Measurements from ENCODE around the gene PLXDC1.
A peak's percentile ranks its signal among the peaks of the same experiment; 100 is the strongest.

Gene PLXDC1

DNA sequence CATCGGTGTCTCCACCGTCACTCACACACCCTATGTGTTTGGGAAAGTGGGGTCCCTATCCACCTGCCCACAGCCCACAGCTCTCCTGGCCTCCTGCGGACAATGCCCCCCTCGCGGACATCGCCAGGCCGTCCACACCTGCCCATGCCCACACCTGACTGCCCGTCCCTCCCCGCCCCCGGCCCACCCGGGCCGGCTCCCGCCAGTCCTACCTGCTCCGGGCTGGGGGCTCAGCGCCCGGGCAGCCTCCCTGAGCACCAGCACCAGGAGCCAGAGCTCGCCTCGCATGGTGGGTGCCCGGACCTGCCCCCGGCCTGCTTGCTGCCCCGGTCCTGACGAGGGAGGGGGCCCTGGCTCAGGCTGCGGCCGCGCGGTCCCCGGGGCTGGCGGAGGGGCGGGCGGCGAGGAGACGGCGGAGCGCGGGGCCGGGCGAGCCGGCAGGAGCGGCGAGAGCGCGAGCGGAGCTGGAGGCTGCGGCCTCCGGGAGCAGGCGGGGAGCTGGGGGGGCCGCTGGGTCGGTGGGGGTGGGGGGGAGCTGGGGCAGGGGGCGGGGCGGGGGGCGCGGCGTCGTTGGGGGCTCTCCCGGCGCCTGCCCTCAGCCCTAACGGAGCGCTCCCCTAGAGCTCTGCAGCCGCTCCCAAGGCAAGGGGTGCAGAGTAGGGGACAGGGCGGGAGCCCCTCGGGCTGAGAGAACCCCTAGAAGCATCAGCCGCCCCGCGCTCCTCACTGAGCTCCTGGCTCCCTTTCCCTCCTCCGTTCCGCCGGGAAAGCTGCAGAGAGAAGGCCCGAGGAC lies at the start of gene PLXDC1:
TSS of gene PLXDC1 (minus strand) at position 488 of the 793 bp plus-strand sequence. CDS start at position 288, 200 bp downstream.
- no peak for DNase-seq

DNA sequence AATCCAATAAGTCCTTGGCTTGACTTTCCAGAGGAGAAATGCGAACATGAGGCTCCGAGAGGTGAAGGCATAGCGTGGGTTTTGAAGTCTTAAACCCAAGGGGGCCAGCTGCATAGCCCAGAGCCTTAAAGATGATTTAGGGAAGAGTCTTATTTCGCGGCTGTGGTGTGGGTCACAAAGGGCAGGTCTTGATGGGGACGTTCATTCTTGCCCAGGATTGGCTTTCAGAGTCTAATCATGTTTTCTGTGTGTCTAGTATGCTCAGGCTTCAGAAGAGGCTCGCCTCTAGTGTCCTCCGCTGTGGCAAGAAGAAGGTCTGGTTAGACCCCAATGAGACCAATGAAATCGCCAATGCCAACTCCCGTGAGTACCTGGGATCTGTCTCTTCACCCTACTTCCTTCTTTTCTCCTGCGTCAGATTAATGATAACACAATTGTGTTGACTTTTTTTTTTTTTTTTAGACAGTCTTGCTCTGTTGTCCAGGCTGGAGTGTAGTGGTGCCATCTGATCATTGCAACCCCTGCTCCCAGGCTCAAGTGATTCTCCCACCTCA lies 49.6 kb upstream of the PLXDC1 start:
- peak; percentile 72 for DNase-seq

DNA sequence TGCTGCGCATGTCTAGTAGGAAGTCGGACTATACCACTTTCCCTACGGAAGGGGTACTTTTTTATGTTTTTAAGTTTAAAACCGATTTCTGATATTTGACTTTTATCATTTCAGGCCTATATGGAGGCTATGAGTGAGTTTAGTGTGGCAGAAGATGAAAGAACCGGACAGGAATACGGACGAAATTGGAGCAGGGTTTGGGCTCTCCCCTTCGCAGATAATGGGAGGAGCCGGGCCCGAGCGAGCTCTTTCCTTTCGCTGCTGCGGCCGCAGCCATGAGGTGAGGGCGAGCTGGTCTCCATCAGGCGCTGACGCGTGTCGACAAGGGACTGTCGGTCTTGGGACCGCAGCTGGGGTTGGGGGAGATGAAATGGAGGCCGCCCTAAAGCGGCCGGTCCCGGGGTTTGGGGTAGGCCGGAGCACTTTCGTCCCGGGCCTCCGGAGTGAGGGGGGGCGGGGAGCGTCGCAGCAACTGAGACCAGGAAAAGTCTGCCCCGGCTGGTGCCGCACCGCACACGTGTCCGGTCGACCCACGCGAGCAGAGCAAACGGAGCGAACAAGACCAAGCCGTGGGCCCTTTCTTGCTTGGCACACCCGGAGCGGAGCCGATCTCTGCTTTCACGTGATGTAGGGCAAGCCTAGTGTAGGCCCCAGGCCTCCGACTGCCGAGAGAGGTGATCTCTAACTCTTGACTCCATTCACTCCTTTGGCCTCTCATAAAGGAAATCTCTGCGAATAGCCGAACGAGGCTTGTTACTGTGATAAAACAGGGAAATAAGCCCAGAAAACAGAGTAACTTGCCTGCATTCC lies 48.8 kb upstream of the PLXDC1 start, which contains the start of gene RPL19:
TSS of gene RPL19 (plus strand) at position 214 of the 810 bp plus-strand sequence. CDS start at position 276, 62 bp downstream.
- DNase-seq, result peak; percentile 94

- DNase-seq, result peak; percentile 89
Observed at GRCh38 chr17:39199820-39200069, 48.3 kb upstream of the PLXDC1 start.

DNA sequence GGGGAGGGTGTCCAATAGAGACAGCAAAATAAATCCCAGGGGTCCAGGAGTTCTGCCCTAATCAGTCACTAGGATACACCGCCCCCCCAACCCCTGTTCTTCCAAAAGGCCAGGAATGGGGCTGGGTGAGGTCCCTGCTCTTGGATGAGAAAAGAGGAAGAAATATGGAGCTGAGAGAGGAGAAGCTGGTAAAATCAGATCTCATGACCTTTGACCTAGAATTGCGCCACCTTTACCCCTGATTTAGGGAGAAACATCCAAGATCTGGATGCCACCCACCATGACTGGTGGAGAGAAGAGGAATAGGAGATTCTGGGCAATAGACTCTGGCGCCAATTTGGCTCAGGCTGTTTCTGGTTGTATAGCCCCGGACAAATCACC lies 46.7 kb upstream of the PLXDC1 start:
- no peak for DNase-seq

DNA sequence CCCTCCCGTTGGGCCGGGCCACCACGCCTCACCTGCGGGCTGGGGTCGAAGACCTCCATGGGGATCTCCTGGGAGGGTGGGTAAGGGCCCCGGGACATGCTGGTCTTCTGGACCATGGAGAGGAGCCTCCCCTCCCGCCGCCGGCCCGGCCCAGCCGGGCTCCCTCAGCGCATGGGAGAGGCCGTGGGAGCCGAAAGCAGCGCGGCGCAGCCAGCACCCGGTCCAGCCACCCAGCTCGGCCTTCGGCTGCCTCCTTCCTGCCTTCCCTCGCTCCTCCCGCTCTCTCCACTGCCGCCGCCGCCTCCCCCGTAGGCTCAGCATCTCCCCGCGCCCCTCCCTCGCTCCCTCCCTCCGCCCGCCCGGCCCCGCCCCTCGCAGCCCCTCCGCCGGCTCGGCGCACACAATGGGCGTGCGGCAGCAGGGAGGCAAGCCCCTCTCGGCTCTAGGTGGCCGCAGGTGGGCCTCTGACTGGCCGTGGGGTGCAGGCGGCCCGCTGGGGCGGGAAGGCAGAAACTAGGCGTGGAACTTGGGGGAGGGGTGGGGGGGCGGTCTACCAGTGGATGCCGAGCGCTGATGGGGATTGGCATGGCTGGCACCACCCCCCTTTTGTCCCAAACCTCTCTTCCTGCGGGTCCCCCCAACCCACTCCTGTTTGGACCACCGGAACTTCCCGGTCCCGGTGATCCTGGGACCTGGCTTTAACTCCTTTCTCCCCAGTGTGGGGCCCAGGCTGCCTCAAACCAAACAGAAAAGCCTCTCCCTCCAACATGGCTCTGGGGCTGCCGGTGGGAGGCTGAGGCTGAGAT lies 46.1 kb upstream of the PLXDC1 start, which contains the start of gene CACNB1:
TSS of gene CACNB1 (minus strand) at position 290 of the 806 bp plus-strand sequence. CDS start at position 116, 174 bp downstream.
- DNase-seq, result peak; percentile 87

DNA sequence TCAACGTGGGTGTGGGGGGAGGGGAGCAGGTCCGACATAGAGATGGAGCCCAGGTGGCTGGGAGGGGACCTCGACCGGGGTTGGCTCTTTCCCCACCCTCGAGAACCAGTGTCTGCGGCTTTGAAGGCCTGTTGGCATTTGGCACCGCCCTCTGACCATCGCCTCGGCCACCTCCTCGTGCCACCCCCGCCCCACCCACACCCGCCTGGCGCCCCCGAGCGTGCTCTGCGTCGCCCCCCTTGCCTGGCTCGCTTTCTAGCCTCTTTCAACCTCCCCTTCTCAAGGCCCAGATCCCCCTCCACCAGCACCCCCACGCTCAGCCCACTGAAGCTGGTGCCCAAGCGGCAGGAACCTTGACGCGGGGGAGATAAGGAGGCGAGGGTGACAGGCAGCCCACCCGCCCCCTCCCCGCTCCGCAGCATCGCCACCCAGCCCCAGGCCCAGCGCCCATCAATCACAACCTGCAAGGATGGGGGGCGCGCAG lies 45.4 kb upstream of the PLXDC1 start:
- no peak for DNase-seq

- DNase-seq, result no peak
Observed at GRCh38 chr17:39196241-39196807, 44.9 kb upstream of the PLXDC1 start.

GRCh38 chr17:39195568-39196160 lies 44.2 kb upstream of the PLXDC1 start:
- DNase-seq, result no peak

GRCh38 chr17:39194985-39195524 lies 43.6 kb upstream of the PLXDC1 start:
- no peak for DNase-seq

- no peak for DNase-seq
Observed at GRCh38 chr17:39194089-39194984, 42.9 kb upstream of the PLXDC1 start.

GRCh38 chr17:39193346-39193745 lies 41.9 kb upstream of the PLXDC1 start:
- no peak for DNase-seq

GRCh38 chr17:39192901-39193300 lies 41.5 kb upstream of the PLXDC1 start:
- DNase-seq, result no peak

GRCh38 chr17:39191750-39192510 lies 40.5 kb upstream of the PLXDC1 start:
- no peak for DNase-seq

GRCh38 chr17:39187152-39187830 lies 35.9 kb upstream of the PLXDC1 start:
- no peak for DNase-seq

DNA sequence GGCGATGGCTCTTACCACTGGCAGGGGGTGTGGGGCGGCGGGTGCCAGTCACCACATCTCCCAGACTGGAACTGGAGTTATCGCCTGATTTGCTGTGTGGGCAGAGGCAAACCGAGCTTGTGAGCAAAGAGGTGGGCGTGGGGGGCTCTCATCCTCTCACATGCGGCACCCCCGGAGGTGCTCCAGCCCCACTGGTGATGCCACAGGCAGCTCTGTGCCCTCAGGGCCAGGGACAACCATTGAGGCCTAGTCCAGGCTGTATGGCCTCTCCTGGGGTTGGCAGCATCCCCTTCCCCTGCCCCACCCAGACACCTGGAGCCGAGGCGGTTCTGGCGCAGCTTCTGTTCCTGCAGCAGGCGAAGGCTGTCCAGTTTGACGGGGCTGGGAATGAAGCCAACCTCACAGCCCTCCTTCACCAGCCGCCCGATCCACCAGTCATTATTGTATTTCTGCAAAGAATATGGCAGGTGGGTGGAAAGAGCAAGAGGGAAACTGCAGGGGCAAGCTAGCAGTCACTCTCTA lies 35.1 kb upstream of the PLXDC1 start:
- no peak for DNase-seq

DNA sequence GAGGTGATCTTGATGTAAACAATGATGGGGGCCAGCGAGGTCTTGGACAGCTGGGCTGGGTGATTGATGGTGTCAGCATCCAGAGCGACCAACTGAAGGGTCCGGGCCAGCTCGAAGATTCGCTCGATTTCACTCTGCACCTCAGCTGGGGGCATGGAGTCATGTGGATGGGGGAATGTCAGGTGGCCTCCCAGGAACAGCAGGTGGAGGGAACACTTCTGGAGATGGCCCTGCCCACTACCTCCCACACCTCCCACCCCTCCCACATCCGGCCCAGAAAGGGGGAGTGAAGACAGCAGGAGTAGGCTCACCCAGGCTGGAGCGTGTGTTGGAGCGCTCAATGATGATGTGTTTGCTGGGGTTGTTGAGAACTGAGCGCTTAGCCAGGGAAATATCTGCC lies 32.3 kb upstream of the PLXDC1 start:
- no peak for DNase-seq

GRCh38 chr17:39183045-39183444 lies 31.6 kb upstream of the PLXDC1 start:
- DNase-seq, result no peak

- no peak for DNase-seq
Observed at GRCh38 chr17:39181303-39181702, 29.9 kb upstream of the PLXDC1 start.

All from activated CD8-positive, alpha-beta memory T cell treated with anti-CD3 and anti-CD28 coated beads for 24 hours (primary cell).